ENCODE results near the gene TMUB1. TPM values are rescaled to one million over a fixed set of nuclear protein-coding genes. Genes with fewer than 3 reads are reported as not detected.

The TMUB1 gene
- total and polyA plus RNA-seq, 9 of the 15 experiments (the other 6 are each of a cell fraction or from before 2014, with no cell fraction given) = 0.14 to 241 (median 74.1) TPM

DNA sequence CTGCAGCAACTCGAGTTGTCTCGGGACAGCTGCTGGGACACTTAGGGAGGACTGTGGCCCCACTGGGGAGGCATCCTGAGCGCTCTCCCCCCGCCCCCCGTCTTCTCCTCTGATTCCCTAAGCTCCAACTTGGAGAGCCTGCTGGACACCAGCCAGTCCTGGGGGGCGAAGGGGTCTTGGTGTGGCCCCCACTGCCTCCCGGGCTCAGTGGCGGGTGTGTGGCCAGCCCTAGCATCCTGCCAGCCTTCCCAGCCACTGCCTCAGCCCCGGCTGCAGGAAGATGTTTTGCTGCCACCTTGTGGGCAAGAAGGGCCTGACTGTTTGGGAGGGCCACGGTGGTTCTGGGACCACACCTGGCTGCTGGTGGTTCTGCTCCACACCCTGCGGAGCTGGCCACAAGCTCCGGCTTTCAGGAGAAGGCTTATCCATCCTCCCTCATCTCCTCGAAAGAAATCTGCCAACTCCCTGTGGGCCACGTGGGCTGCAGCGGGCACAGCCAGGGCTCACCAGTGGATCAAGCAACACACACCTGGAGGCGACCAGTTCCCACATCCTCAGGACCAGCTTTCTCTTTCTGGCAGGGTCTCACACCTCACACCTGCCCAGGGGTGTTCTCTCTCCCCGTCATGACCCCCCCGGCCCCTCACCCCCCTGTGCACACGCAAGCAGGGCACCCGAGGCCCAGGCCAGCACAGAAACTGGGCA, 27.8 kb upstream of the TMUB1 start (continued):
- TF ChIP-seq, protein P1, sequence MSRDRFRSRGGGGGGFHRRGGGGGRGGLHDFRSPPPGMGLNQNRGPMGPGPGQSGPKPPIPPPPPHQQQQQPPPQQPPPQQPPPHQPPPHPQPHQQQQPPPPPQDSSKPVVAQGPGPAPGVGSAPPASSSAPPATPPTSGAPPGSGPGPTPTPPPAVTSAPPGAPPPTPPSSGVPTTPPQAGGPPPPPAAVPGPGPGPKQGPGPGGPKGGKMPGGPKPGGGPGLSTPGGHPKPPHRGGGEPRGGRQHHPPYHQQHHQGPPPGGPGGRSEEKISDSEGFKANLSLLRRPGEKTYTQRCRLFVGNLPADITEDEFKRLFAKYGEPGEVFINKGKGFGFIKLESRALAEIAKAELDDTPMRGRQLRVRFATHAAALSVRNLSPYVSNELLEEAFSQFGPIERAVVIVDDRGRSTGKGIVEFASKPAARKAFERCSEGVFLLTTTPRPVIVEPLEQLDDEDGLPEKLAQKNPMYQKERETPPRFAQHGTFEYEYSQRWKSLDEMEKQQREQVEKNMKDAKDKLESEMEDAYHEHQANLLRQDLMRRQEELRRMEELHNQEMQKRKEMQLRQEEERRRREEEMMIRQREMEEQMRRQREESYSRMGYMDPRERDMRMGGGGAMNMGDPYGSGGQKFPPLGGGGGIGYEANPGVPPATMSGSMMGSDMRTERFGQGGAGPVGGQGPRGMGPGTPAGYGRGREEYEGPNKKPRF (IDR thresholded peaks at IDR 0.05; ENCODE audit: low read depth, low read length) = no peak
- 0 out of 2 replicates have a peak, but pooled peaks have one; percentile 16 for TF ChIP-seq RBFOX2 (IDR thresholded peaks at IDR 0.05; ENCODE audit: low read depth, low read length)
- no peak for TF ChIP-seq CAMTA2 (CRISPR knock-in tag; conservative IDR thresholded peaks at IDR 0.05)
- TF ChIP-seq ZNF707 (CRISPR knock-in tag; conservative IDR thresholded peaks at IDR 0.05) = no peak
- TF ChIP-seq RCOR1 (IDR thresholded peaks at IDR 0.05; ENCODE audit: borderline replicate concordance in 1 of 2, low read depth in 2 of 2, low read length in 2 of 2) = peak in 1 of 2 experiments; percentile 75; a peak in 2 of 4 replicates
- no peak for TF ChIP-seq TBP (optimal IDR thresholded peaks at IDR 0.05; ENCODE audit: low read depth, low read length)
- no peak for TF ChIP-seq RBM14 (IDR thresholded peaks at IDR 0.05; ENCODE audit: borderline replicate concordance, insufficient read depth, low read depth, low read length)
- no peak for TF ChIP-seq MIER1 (IDR thresholded peaks at IDR 0.05; ENCODE audit: low read depth)
- TF ChIP-seq HNRNPK (IDR thresholded peaks at IDR 0.05; ENCODE audit: low read depth, low read length, poor library complexity, severe bottlenecking) = no peak
- TF ChIP-seq RBM39 (optimal IDR thresholded peaks at IDR 0.05; ENCODE audit: low read depth, low read length) = peak; percentile 9
- TF ChIP-seq, protein P2, sequence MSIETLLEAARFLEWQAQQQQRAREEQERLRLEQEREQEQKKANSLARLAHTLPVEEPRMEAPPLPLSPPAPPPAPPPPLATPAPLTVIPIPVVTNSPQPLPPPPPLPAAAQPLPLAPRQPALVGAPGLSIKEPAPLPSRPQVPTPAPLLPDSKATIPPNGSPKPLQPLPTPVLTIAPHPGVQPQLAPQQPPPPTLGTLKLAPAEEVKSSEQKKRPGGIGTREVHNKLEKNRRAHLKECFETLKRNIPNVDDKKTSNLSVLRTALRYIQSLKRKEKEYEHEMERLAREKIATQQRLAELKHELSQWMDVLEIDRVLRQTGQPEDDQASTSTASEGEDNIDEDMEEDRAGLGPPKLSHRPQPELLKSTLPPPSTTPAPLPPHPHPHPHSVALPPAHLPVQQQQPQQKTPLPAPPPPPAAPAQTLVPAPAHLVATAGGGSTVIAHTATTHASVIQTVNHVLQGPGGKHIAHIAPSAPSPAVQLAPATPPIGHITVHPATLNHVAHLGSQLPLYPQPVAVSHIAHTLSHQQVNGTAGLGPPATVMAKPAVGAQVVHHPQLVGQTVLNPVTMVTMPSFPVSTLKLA (conservative IDR thresholded peaks at IDR 0.05) = no peak
- TF ChIP-seq E2F3 (CRISPR knock-in tag; IDR thresholded peaks at IDR 0.05) = 0 out of 2 replicates have a peak, but pooled peaks have one; percentile 30
- no peak for TF ChIP-seq NRF1 (conservative IDR thresholded peaks at IDR 0.05 in 1 of 2, IDR thresholded peaks at IDR 0.05 in 1 of 2)
- peak; percentile 64 for TF ChIP-seq POLR2G (IDR thresholded peaks at IDR 0.05; ENCODE audit: low read depth, low read length)
- TF ChIP-seq, protein P3, sequence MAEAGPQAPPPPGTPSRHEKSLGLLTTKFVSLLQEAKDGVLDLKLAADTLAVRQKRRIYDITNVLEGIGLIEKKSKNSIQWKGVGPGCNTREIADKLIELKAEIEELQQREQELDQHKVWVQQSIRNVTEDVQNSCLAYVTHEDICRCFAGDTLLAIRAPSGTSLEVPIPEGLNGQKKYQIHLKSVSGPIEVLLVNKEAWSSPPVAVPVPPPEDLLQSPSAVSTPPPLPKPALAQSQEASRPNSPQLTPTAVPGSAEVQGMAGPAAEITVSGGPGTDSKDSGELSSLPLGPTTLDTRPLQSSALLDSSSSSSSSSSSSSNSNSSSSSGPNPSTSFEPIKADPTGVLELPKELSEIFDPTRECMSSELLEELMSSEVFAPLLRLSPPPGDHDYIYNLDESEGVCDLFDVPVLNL (CRISPR knock-in tag; IDR thresholded peaks at IDR 0.05; ENCODE audit: low read depth) = no peak
- TF ChIP-seq STAG1 (CRISPR knock-in tag; IDR thresholded peaks at IDR 0.05; ENCODE audit: borderline replicate concordance) = peak; percentile 85; the same call in 1 of the 2 replicates
- TF ChIP-seq, protein P4, sequence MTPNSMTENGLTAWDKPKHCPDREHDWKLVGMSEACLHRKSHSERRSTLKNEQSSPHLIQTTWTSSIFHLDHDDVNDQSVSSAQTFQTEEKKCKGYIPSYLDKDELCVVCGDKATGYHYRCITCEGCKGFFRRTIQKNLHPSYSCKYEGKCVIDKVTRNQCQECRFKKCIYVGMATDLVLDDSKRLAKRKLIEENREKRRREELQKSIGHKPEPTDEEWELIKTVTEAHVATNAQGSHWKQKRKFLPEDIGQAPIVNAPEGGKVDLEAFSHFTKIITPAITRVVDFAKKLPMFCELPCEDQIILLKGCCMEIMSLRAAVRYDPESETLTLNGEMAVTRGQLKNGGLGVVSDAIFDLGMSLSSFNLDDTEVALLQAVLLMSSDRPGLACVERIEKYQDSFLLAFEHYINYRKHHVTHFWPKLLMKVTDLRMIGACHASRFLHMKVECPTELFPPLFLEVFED (CRISPR knock-in tag; conservative IDR thresholded peaks at IDR 0.05) = no peak
- TF ChIP-seq, protein P5, sequence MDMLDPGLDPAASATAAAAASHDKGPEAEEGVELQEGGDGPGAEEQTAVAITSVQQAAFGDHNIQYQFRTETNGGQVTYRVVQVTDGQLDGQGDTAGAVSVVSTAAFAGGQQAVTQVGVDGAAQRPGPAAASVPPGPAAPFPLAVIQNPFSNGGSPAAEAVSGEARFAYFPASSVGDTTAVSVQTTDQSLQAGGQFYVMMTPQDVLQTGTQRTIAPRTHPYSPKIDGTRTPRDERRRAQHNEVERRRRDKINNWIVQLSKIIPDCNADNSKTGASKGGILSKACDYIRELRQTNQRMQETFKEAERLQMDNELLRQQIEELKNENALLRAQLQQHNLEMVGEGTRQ (CRISPR knock-in tag; IDR thresholded peaks at IDR 0.05) = no peak
- no peak for TF ChIP-seq BMI1 (IDR thresholded peaks at IDR 0.05; ENCODE audit: low read length)
- peak; percentile 94 for TF ChIP-seq RAD21 (CRISPR knock-in tag; conservative IDR thresholded peaks at IDR 0.05 in 1 of 2, IDR thresholded peaks at IDR 0.05 in 1 of 2)

Measured in K562 (cell line).